Neuronal stem cell (in vitro differentiated cells): ENCODE results near the gene USP5.
"Not testable (repeated sequence)": the region's sequence is repeated elsewhere in the genome, so short reads cannot be mapped to it uniquely, and the experiment has no call there.

Experiments used
- DNase-seq: peaks from one replicate; pipeline ENCODE4 v3.0.0-alpha.2; 2013; ENCODE audit warnings: low spot score
- H2AFZ ChIP-seq: one replicate; pipeline ENCODE4 v1.6.1; 2013; ENCODE audit warnings: mild to moderate bottlenecking, low read length, inconsistent platforms
- H2AK5ac ChIP-seq: 2 replicates; pipeline ENCODE4 v1.6.1; 2013; ENCODE audit warnings: low read depth, mild to moderate bottlenecking, inconsistent platforms, low read length, moderate library complexity, mixed read lengths
- H2BK120ac ChIP-seq: 2 replicates; pipeline ENCODE4 v1.6.1; 2013; ENCODE audit warnings: low read depth, mild to moderate bottlenecking, inconsistent platforms, low read length, moderate library complexity, mixed read lengths
- H2BK12ac ChIP-seq: one replicate; pipeline ENCODE4 v1.6.1; 2013; ENCODE audit warnings: low read length, inconsistent platforms
- H2BK15ac ChIP-seq: 2 replicates; pipeline ENCODE4 v1.6.1; 2013; ENCODE audit warnings: mild to moderate bottlenecking, low read length, inconsistent platforms, mixed read lengths
- H2BK5ac ChIP-seq: one replicate; pipeline ENCODE4 v1.6.1; 2013; ENCODE audit warnings: inconsistent platforms, mild to moderate bottlenecking, low read length, moderate library complexity
- H3K14ac ChIP-seq: one replicate; pipeline ENCODE4 v1.6.1; 2013; ENCODE audit warnings: low read length, inconsistent platforms
- H3K18ac ChIP-seq: 2 replicates; pipeline ENCODE4 v1.6.1; 2013; ENCODE audit warnings: low read length, inconsistent platforms
- H3K23ac ChIP-seq: 2 replicates; pipeline ENCODE4 v1.6.1; 2013; ENCODE audit warnings: low read depth, mild to moderate bottlenecking, mixed read lengths, low read length, inconsistent platforms; ENCODE audit not compliant: poor library complexity
- H3K27ac ChIP-seq: replicated peaks from 3 replicates; pipeline ENCODE4 v1.5.1; 2013; ENCODE audit warnings: low read length, inconsistent platforms
- H3K27me3 ChIP-seq, 3 experiments: 2 replicates each; pipeline ENCODE4 v1.6.1; 2013; ENCODE audit warnings: low read length in 3 of 3, mild to moderate bottlenecking in 2 of 3, inconsistent platforms in 1 of 3, low read depth in 1 of 3, mixed read lengths in 1 of 3, moderate library complexity in 1 of 3; ENCODE audit not compliant: control insufficient read depth in 3 of 3, insufficient read depth in 3 of 3
- H3K36me3 ChIP-seq, 2 donors: replicated peaks in 1 of 2; 2 replicates each; pipeline ENCODE4 v1.6.1; 2013; ENCODE audit warnings: low read length in 2 of 2; ENCODE audit not compliant: control insufficient read depth in 2 of 2, insufficient read depth in 2 of 2
- H3K4ac ChIP-seq: 2 replicates; pipeline ENCODE4 v1.6.1; 2013; ENCODE audit warnings: inconsistent platforms, mild to moderate bottlenecking, low read length, moderate library complexity
- H3K4me1 ChIP-seq, 2 donors: 1 replicate in 1 of 2; 2 replicates in 1 of 2; pipeline ENCODE4 v1.6.1; 2013; ENCODE audit warnings: low read length in 2 of 2, low read depth in 1 of 2; ENCODE audit not compliant: control insufficient read depth in 2 of 2, insufficient read depth in 1 of 2
- H3K4me2 ChIP-seq: one replicate; pipeline ENCODE4 v1.6.1; 2013; ENCODE audit warnings: mild to moderate bottlenecking, low read length, inconsistent platforms; ENCODE audit not compliant: insufficient read depth, poor library complexity, severe bottlenecking
- H3K4me3 ChIP-seq, 2 donors: 2 replicates each; pipeline ENCODE4 v1.5.1; 2013; ENCODE audit warnings: low read length in 2 of 2, mild to moderate bottlenecking in 2 of 2, inconsistent platforms in 1 of 2, moderate library complexity in 1 of 2
- H3K79me1 ChIP-seq: one replicate; pipeline ENCODE4 v1.6.1; 2013; ENCODE audit warnings: low read depth, mild to moderate bottlenecking, inconsistent platforms, low read length, moderate library complexity
- H3K9ac ChIP-seq: one replicate; pipeline ENCODE4 v1.6.1; 2013; ENCODE audit warnings: mild to moderate bottlenecking, low read depth, low read length, inconsistent platforms; ENCODE audit not compliant: poor library complexity
- H3K9me3 ChIP-seq, 2 donors: replicated peaks in 1 of 2; 2 replicates each; pipeline versions ENCODE3 to v1.6.1; 2013; ENCODE audit warnings: low read length in 2 of 2, mild to moderate bottlenecking in 2 of 2, inconsistent platforms in 1 of 2, low read depth in 1 of 2, mixed read lengths in 1 of 2, moderate library complexity in 1 of 2; ENCODE audit not compliant: control insufficient read depth in 2 of 2, insufficient read depth in 1 of 2
- H4K8ac ChIP-seq: one replicate; pipeline ENCODE4 v1.6.1; 2013; ENCODE audit warnings: low read depth, mild to moderate bottlenecking, inconsistent platforms, low read length, moderate library complexity
- H4K91ac ChIP-seq: one replicate; pipeline ENCODE4 v1.6.1; 2013; ENCODE audit warnings: low read length, low read depth, mild to moderate bottlenecking, inconsistent platforms; ENCODE audit not compliant: poor library complexity
- WGBS, 2 donors: extraction: QIAGEN DNeasy Blood & Tissue Kit; methylation state at CpG; one replicate each; pipeline ENCODE4 v1.1.7; 2013; ENCODE audit warnings: missing lambda C conversion rate in 2 of 2, mixed read lengths in 1 of 2; ENCODE audit not compliant: insufficient read length in 2 of 2, insufficient replicate concordance in 1 of 2; ENCODE audit errors: extremely low coverage in 2 of 2; 5-methylcytosine and 5-hydroxymethylcytosine counted together

USP5 gene

DNA sequence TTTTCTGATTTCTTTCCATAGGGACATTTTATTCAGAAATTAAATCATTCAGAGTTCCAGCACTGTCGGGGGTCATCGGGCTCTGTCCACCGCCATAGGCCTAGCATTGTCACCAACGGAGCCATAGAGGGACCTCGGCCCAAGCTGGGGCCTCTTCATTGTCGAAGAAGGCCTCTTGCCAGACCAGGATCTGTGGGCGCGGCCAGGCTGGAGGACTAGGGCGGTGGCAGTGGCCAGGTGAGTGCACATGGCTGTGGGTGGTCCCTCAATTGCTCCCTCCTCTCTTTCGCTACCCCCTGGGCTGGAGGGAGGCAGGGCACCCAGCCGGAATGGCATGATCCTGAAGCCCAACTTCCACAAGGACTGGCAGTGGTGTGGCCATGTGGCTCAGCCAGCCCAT is 31.7 kb downstream of the USP5 start:
- H2BK12ac ChIP-seq = no peak overlapping the region
- H3K4me2 ChIP-seq = no peak overlapping the region
- no peak overlapping the region for H3K23ac ChIP-seq
- H3K36me3 ChIP-seq = peaks cover 2 to 14% of the 10 kb centered on the region in 2 donors
- H2BK120ac ChIP-seq = no peak overlapping the region
- H4K8ac ChIP-seq = no peak overlapping the region
- no peak overlapping the region for H3K27ac ChIP-seq
- no peaks in the 10 kb centered on the region for H3K27me3 ChIP-seq
- peak overlapping the region; percentile 11 for H3K14ac ChIP-seq
- no peaks in the 10 kb centered on the region for H3K79me1 ChIP-seq
- H3K4ac ChIP-seq = no peak overlapping the region
- H2AK5ac ChIP-seq = peak overlapping the region; percentile 33
- no peak overlapping the region for H2BK5ac ChIP-seq
- H3K9me3 ChIP-seq = no peaks in the 10 kb centered on the region
- H3K18ac ChIP-seq = no peak overlapping the region
- H2BK15ac ChIP-seq = no peak overlapping the region
- no peak overlapping the region for H3K4me3 ChIP-seq
- no peak for DNase-seq
- WGBS, 2 donors = no CpG with 5 or more reads among the region's 11 CpGs
- H2AFZ ChIP-seq = no peak overlapping the region
- H3K9ac ChIP-seq = no peak overlapping the region
- H4K91ac ChIP-seq = no peak overlapping the region
- peaks cover 0 to 5% of the 10 kb centered on the region in 2 donors for H3K4me1 ChIP-seq

DNA sequence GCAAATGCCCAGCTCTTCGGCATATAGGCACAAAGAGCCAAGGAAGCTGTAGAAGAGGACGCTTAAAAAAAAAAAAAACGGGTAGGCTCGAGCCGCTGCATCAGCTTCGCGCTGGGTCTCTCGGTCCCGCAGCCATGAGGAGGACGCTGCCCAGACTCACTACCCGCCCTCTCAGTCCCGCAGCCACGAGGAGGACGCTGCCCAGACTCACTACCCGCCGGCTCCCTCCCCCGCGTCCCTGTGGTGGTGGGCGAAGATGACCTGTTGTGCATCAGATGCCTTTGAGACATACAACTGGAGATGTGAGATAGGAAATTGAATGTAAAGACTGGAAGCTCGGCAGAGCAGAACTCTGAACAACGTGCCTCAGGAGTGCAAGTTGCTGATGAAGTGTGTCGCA is 32.6 kb downstream of the USP5 start:
- peak overlapping the region; percentile 74 for H3K18ac ChIP-seq
- H3K27me3 ChIP-seq = no peaks in the 10 kb centered on the region
- no peak overlapping the region for H3K9ac ChIP-seq
- H2BK12ac ChIP-seq = peak overlapping the region; percentile 33
- H3K36me3 ChIP-seq = peaks cover 2 to 14% of the 10 kb centered on the region in 2 donors
- H3K4me1 ChIP-seq = peaks cover 0 to 5% of the 10 kb centered on the region in 2 donors
- no peaks in the 10 kb centered on the region for H3K9me3 ChIP-seq
- DNase-seq = no peak
- no CpG with 5 or more reads among the region's 22 CpGs for WGBS, 2 donors
- no peak overlapping the region for H2AFZ ChIP-seq
- no peak overlapping the region for H2BK15ac ChIP-seq
- H2BK5ac ChIP-seq = no peak overlapping the region
- peak overlapping the region; percentile 48 for H2BK120ac ChIP-seq
- H2AK5ac ChIP-seq = peak overlapping the region; percentile 81
- peak overlapping the region; percentile 27 for H3K27ac ChIP-seq
- no peak overlapping the region for H3K4me3 ChIP-seq
- H3K23ac ChIP-seq = no peak overlapping the region
- no peak overlapping the region for H4K8ac ChIP-seq
- H4K91ac ChIP-seq = no peak overlapping the region
- no peak overlapping the region for H3K4me2 ChIP-seq
- no peak overlapping the region for H3K4ac ChIP-seq
- H3K79me1 ChIP-seq = no peaks in the 10 kb centered on the region
- no peak overlapping the region for H3K14ac ChIP-seq

DNA sequence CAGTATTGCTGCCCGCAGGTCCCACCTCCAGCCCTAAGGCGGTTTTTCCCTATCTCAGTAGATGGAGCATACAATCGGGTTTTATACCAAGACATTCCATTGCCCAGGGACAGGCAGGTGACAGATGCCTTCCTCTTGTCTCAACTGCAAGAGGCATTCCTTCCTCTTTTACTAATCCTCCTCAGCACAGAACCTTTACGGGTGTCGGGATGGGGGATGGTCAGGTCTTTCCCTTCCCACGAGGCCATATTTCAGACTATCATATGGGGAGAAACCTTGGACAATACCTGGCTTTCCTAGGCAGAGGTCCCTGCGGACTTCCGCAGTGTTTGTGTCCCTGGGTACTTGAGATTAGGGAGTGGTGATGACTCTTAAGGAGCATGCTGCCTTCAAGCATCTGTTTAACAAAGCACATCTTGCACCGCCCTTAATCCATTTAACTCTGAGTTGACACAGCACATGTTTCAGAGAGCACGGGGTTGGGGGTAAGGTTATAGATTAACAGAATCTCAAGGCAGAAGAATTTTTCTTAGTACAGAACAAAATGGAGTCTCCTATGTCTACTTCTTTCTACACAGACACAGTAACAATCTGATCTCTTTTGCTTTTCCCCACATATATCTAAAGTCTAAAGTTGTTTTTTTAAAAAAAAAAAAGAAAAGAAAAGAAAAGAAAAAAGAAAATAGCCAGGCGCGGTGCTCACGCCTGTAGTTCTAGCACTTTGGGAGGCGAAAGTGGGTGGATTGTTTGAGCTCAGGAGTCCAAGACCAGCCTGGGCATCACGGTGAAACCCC is 34.5 kb downstream of the USP5 start:
- H2BK120ac ChIP-seq, H3K14ac ChIP-seq, H3K18ac ChIP-seq, DNase-seq, H3K9ac ChIP-seq, H3K4me3 ChIP-seq, H2BK12ac ChIP-seq, H3K9me3 ChIP-seq, H2BK15ac ChIP-seq, H2BK5ac ChIP-seq, H4K91ac ChIP-seq, H2AK5ac ChIP-seq, H3K4me1 ChIP-seq, H3K79me1 ChIP-seq, H3K4ac ChIP-seq, H3K23ac ChIP-seq, H2AFZ ChIP-seq, H3K27me3 ChIP-seq: not testable (repeated sequence)
- peak overlapping the region; percentile 58 for H3K27ac ChIP-seq
- H3K36me3 ChIP-seq = peaks cover 2 to 14% of the 10 kb centered on the region in 2 donors
- peak overlapping the region; percentile 11 for H3K4me2 ChIP-seq
- no CpG with 5 or more reads among the region's 15 CpGs for WGBS, 2 donors
- H4K8ac ChIP-seq = peak overlapping the region; percentile 82

DNA sequence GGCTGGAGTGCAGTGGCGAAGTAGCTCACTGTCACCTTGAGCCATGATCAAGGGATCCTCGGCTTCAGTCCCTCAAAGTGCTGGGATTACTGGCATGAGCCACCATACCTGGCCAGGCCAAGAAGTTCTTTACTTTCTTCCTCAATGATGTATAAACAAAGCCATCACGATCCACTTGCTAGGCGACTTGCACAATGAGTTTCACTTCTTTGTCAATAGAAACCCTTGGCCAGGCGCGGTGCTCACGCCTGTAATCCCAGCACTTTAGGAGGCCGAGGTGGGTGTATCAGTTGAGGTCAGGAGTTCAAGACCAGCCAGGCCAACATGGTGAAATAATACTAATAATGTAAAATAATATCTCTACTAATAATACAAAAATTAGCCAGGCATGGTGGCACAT is 35.5 kb downstream of the USP5 start:
- no peak overlapping the region for H2BK15ac ChIP-seq
- H3K4me3 ChIP-seq = no peak overlapping the region
- H2BK5ac ChIP-seq = no peak overlapping the region
- no peak overlapping the region for H3K23ac ChIP-seq
- no peak overlapping the region for H2AK5ac ChIP-seq
- H3K27me3 ChIP-seq = no peaks in the 10 kb centered on the region
- no peak overlapping the region for H3K18ac ChIP-seq
- H4K91ac ChIP-seq = no peak overlapping the region
- WGBS, 2 donors = no CpG with 5 or more reads among the region's 8 CpGs
- H3K9me3 ChIP-seq = no peaks in the 10 kb centered on the region
- H2BK12ac ChIP-seq = no peak overlapping the region
- no peak overlapping the region for H3K27ac ChIP-seq
- H3K4me1 ChIP-seq = peaks cover 5 to 9% of the 10 kb centered on the region in 2 donors
- H2AFZ ChIP-seq = no peak overlapping the region
- no peak overlapping the region for H3K14ac ChIP-seq
- no peak overlapping the region for H3K4ac ChIP-seq
- no peak overlapping the region for H4K8ac ChIP-seq
- no peaks in the 10 kb centered on the region for H3K79me1 ChIP-seq
- H2BK120ac ChIP-seq = no peak overlapping the region
- no peak for DNase-seq
- H3K4me2 ChIP-seq = no peak overlapping the region
- H3K9ac ChIP-seq = no peak overlapping the region
- H3K36me3 ChIP-seq = peaks cover 2 to 14% of the 10 kb centered on the region in 2 donors
